Esophagus (tissue), 2 donors: ENCODE results near the gene ALDH8A1. TPM values are rescaled to one million over a fixed set of nuclear protein-coding genes. Genes with fewer than 3 reads are reported as not detected.
A peak's percentile ranks its signal among the peaks of the same experiment; 100 is the strongest.
"Not testable (repeated sequence)": the region's sequence is repeated elsewhere in the genome, so short reads cannot be mapped to it uniquely, and the experiment has no call there.

Experiments
- H3K27ac ChIP-seq, 2 donors: one replicate each; pipeline ENCODE4 v1.5.1; 2013; ENCODE audit warnings: low read depth in 2 of 2, mild to moderate bottlenecking in 2 of 2, inconsistent platforms in 1 of 2, low read length in 1 of 2, moderate library complexity in 1 of 2
- H3K27me3 ChIP-seq, 2 donors: one replicate each; pipeline ENCODE4 v1.6.1; 2013; ENCODE audit warnings: low read length in 2 of 2, control low read depth in 1 of 2, mild to moderate bottlenecking in 1 of 2; ENCODE audit not compliant: insufficient read depth in 2 of 2, control insufficient read depth in 1 of 2
- H3K36me3 ChIP-seq, 2 donors: one replicate each; pipeline ENCODE4 v1.6.1; 2013; ENCODE audit warnings: low read length in 1 of 2; ENCODE audit not compliant: control insufficient read depth in 2 of 2, insufficient read depth in 2 of 2
- H3K4me1 ChIP-seq, 2 donors: one replicate each; pipeline ENCODE4 v1.6.1; 2013; ENCODE audit warnings: low read length in 1 of 2; ENCODE audit not compliant: control insufficient read depth in 2 of 2, insufficient read depth in 2 of 2
- H3K4me3 ChIP-seq, 2 donors: one replicate each; pipeline ENCODE4 v1.5.1; 2013; ENCODE audit warnings: low read length in 2 of 2, mild to moderate bottlenecking in 2 of 2, low read depth in 1 of 2, moderate library complexity in 1 of 2
- H3K9me3 ChIP-seq, 2 donors: one replicate each; pipeline ENCODE4 v1.6.1; 2013; ENCODE audit warnings: mild to moderate bottlenecking in 2 of 2, low read depth in 1 of 2, low read length in 1 of 2, moderate library complexity in 1 of 2; ENCODE audit not compliant: control insufficient read depth in 2 of 2, insufficient read depth in 1 of 2
- WGBS, 2 donors: extraction: QIAGEN DNeasy Blood & Tissue Kit; methylation state at CpG; one replicate each; pipeline ENCODE4 v1.1.7; 2013; 5-methylcytosine and 5-hydroxymethylcytosine counted together
- polyA plus RNA-seq, 2 donors: library from polyadenylated mRNA; stranded (reverse); fragments of 200-250 nt; gene quantifications; one replicate each; pipeline ENCODE4 v1.2.3, GENCODE V29; 2013
- donor health status: healthy with polysubstance abuse.
- donor health status: Bipolar disorder and iron deficiency.

Gene ALDH8A1
- polyA plus RNA-seq, 2 donors = 0.31 to 1.3 TPM

DNA sequence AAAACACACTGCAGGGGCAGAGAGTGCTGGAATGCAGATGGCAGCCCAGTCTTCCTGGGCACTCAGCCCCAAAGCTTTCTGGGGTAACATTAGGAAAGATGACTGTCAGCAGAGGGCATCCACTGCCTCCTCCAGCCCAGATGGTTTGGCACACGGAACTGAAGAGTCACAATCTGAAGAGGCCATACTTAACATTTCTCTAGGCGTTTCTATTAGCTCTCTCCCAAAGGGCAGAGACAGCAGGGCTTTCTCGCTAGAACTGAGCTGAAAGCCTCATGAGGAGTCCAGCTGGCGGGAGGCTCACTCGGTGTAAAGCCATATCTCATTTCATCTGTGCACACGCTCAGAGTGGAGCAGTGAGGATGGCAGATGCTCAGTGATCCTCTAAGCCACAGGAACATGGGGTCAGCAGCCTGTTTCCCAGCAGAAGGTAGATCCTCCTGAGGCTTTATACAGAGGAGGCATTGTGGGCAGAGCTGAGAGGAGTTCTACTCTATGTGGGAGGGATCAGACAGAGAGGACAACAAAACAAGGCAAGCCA lies 28.1 kb downstream of the ALDH8A1 start:
- 87 to 91% methylated on average over 6 of the region's 6 CpGs for WGBS, 2 donors
- no peaks in the 10 kb centered on the region for H3K4me1 ChIP-seq
- no peak overlapping the region for H3K4me3 ChIP-seq
- H3K27me3 ChIP-seq = no peaks in the 10 kb centered on the region
- H3K36me3 ChIP-seq = peaks cover 0 to 3% of the 10 kb centered on the region in 2 donors
- no peak overlapping the region for H3K27ac ChIP-seq
- no peaks in the 10 kb centered on the region for H3K9me3 ChIP-seq

GRCh38 chr6:134921276-134921675 lies 28.6 kb downstream of the ALDH8A1 start:
- no peaks in the 10 kb centered on the region for H3K27me3 ChIP-seq
- peaks cover 0 to 3% of the 10 kb centered on the region in 2 donors for H3K36me3 ChIP-seq
- H3K27ac ChIP-seq = no peak overlapping the region
- WGBS, 2 donors = 89 to 91% methylated on average over 5 of the region's 5 CpGs
- H3K4me1 ChIP-seq = no peaks in the 10 kb centered on the region
- H3K9me3 ChIP-seq = no peaks in the 10 kb centered on the region
- no peak overlapping the region for H3K4me3 ChIP-seq

GRCh38 chr6:134920422-134920821 lies 29.5 kb downstream of the ALDH8A1 start:
- WGBS, 2 donors = 41 to 48% methylated on average over 2 of the region's 2 CpGs
- H3K36me3 ChIP-seq = peaks cover 0 to 3% of the 10 kb centered on the region in 2 donors

DNA sequence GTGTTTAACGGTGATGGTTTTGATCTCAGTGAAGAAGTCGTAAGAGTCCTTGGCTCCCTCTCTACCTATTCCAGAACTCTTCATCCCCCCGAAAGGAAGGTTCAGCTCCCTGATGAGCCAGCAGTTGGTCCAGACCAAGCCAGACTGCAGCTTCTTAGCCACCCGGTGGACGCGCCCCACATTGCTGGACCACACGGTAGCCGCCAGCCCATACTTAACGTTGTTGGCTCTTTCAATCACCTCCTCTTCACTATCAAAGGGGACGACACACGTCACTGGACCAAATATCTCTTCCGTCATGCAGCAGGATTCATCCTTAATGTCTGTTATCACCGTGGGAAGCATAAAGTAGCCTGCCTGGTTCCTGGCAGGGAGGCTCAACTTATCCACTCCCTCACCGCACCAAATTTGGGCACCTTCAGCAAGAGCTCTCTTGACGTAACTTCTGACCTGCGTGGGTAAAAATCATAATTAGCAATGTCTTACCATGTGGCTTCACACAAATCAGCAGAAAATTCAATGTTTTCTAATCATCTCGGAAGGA lies 31.4 kb downstream of the ALDH8A1 start:
- H3K4me1 ChIP-seq = no peaks in the 10 kb centered on the region
- peaks cover 0 to 3% of the 10 kb centered on the region in 2 donors for H3K36me3 ChIP-seq
- H3K27me3 ChIP-seq = no peaks in the 10 kb centered on the region
- no peaks in the 10 kb centered on the region for H3K9me3 ChIP-seq
- no peak overlapping the region for H3K4me3 ChIP-seq
- H3K27ac ChIP-seq = no peak overlapping the region
- 92 to 95% methylated on average over 17 of the region's 17 CpGs for WGBS, 2 donors

More at GRCh38 chr6:134920422-134920821, 29.5 kb downstream of the ALDH8A1 start:
- H3K4me3 ChIP-seq = no peak overlapping the region
- no peak overlapping the region for H3K27ac ChIP-seq
- no peaks in the 10 kb centered on the region for H3K4me1 ChIP-seq
- no peaks in the 10 kb centered on the region for H3K9me3 ChIP-seq
- H3K27me3 ChIP-seq = no peaks in the 10 kb centered on the region

GRCh38 chr6:134911547-134911946 lies 38.4 kb downstream of the ALDH8A1 start:
- no peaks in the 10 kb centered on the region for H3K9me3 ChIP-seq
- no peak overlapping the region for H3K4me3 ChIP-seq
- 78 to 85% methylated on average over 1 of the region's 1 CpG for WGBS, 2 donors
- no peaks in the 10 kb centered on the region for H3K36me3 ChIP-seq
- H3K27ac ChIP-seq = peak overlapping the region in 1 of 2 donors; percentile 10
- no peaks in the 10 kb centered on the region for H3K27me3 ChIP-seq
- H3K4me1 ChIP-seq = peaks cover 0 to 1% of the 10 kb centered on the region in 2 donors

DNA sequence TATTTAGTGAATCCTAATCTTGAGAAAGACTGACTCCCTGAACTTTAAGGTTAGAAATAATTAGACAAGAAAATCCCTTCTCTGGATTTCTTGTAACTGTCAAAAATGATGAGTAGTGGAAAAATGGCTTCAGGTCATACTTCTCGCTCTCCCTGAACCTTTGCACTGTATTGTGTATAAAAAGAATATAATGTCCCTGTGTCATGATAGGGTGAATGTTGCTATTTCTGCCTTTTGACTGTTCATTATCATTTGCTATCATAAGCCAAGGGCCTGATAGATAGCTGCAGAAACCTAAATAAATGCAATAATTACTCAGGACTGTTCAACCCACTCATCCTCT lies 39.3 kb downstream of the ALDH8A1 start:
- H3K27me3 ChIP-seq = no peaks in the 10 kb centered on the region
- H3K4me3 ChIP-seq = no peak overlapping the region
- H3K36me3 ChIP-seq = no peaks in the 10 kb centered on the region
- H3K27ac ChIP-seq = peak overlapping the region in 1 of 2 donors; percentile 22
- H3K4me1 ChIP-seq = peaks cover 0 to 1% of the 10 kb centered on the region in 2 donors
- H3K9me3 ChIP-seq = no peaks in the 10 kb centered on the region
- 35 to 60% methylated on average over 1 of the region's 1 CpG for WGBS, 2 donors

GRCh38 chr6:134909701-134910592 lies 40.0 kb downstream of the ALDH8A1 start:
- Histone ChIP-seq H3K27me3 (no peaks in the 10 kb centered on the region), H3K36me3 (no peaks in the 10 kb centered on the region), H3K27ac (peak overlapping the region; percentile 15 to 22), H3K4me1 (peaks cover 0 to 1% of the 10 kb centered on the region in 2 donors), H3K4me3 (no peak overlapping the region), H3K9me3 (no peaks in the 10 kb centered on the region)
- WGBS, 2 donors = 53 to 57% methylated on average over 11 of the region's 11 CpGs

GRCh38 chr6:134908906-134909516 lies 40.9 kb downstream of the ALDH8A1 start:
- Histone ChIP-seq H3K27me3 (no peaks in the 10 kb centered on the region), H3K27ac (peak overlapping the region; percentile 59 to 70), H3K9me3 (no peaks in the 10 kb centered on the region), H3K36me3 (no peaks in the 10 kb centered on the region), H3K4me3 (no peak overlapping the region), H3K4me1 (peaks cover 0 to 1% of the 10 kb centered on the region in 2 donors)
- 33 to 56% methylated on average over 12 of the region's 12 CpGs for WGBS, 2 donors

DNA sequence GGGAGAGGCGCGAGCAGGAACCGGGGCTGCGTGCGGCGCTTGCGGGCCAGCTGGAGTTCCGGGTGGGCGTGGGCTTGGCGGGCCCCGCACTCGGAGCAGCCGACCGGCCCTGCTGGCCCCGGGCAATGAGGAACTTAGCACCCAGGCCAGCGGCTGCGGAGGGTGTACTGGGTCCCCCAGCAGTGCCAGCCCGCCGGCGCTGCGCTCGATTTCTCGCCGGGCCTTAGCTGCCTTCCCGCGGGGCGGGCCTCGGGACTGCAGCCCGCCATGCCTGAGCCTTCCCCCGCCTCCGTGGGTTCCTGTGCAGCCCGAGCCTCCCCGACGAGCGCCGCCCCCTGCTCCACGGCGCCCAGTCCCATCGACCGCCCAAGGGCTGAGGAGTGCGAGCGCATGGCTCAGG lies 45.2 kb downstream of the ALDH8A1 start:
- WGBS, 2 donors = 97% methylated on average over 14 to 42 of the region's 42 CpGs
- H3K4me3 ChIP-seq, H3K36me3 ChIP-seq, H3K4me1 ChIP-seq, H3K9me3 ChIP-seq, H3K27me3 ChIP-seq, H3K27ac ChIP-seq: not testable (repeated sequence)
